HCT116 (cell line): Measurements from ENCODE around the gene SUPT3H. TPM values are rescaled to one million over a fixed set of nuclear protein-coding genes. Genes with fewer than 3 reads are reported as not detected.

Source experiments
- ATAC-seq: fragments of 200-7000 bp; cut with Tn5 transposase; 2 replicates; pipeline ENCODE4 v1.9.1; 2020; ENCODE audit warnings: mild to moderate bottlenecking, moderate library complexity
- BruUV-seq: library from RNA; stranded (reverse); fragments of 400-500 nt; replicated peaks from 2 replicates; lab custom pipeline; 2021; lab: Mats Ljungman, UMichigan
- CTCF ChIA-PET: fragments of 300-600 bp; sonication (Branson Sonifier 250); formaldehyde crosslinking; loops from one replicate; lab custom pipeline; 2021; ENCODE audit warnings: antibody characterized with exemption; lab: Charles Lee
- POLR2A ChIA-PET: fragments of 300-600, 350-600 bp; sonication (Branson Sonifier 250); formaldehyde crosslinking; loops from one replicate; lab custom pipeline; 2021; ENCODE audit warnings: antibody characterized with exemption; lab: Charles Lee
- RAD21 ChIA-PET, 2 experiments: fragments of 300-600 bp; sonication (Branson Sonifier 250); formaldehyde crosslinking; loops; one replicate each; lab custom pipeline; 2023; ENCODE audit warnings: low total read pairs in 2 of 2; ENCODE audit not compliant: uncharacterized antibody in 2 of 2, unreplicated experiment in 2 of 2, low non-redundant PET in 1 of 2; lab: Charles Lee
- DNase-seq: peaks from one replicate; pipeline ENCODE4 v3.0.0-alpha.2; 2010; ENCODE audit warnings: low read depth, low spot score
- H2AFZ ChIP-seq: fragments of 200-600 bp; shearing (Covaris generic), sonication (generic); 2 replicates; pipeline ENCODE4 v1.6.1; 2017; ENCODE audit warnings: low read depth, mixed run types, mixed read lengths, antibody characterized with exemption, low read length; ENCODE audit not compliant: poor library complexity, severe bottlenecking
- H3K27ac ChIP-seq: 2 replicates; pipeline ENCODE4 v1.5.1; 2012; ENCODE audit warnings: low read depth, low read length
- H3K27me3 ChIP-seq: fragments of 200-600 bp; sonication (generic); 2 replicates; pipeline ENCODE4 v1.6.1; 2016; ENCODE audit warnings: mixed run types, low read length, mixed read lengths; ENCODE audit not compliant: insufficient read depth
- H3K36me3 ChIP-seq, 2 experiments: fragments of 200-500 bp in 1 of 2; fragments of 200-600 bp in 1 of 2; sonication (Bioruptor generic) in 1 of 2; sonication (generic) in 1 of 2; 2 replicates each; pipeline versions ENCODE4 v1.5.1 to v1.6.1; 2014 to 2016; ENCODE audit warnings: low read length in 2 of 2, inconsistent platforms in 1 of 2, mixed read lengths in 1 of 2, mixed run types in 1 of 2; ENCODE audit not compliant: insufficient read depth in 2 of 2, control insufficient read depth in 1 of 2
- H3K4me1 ChIP-seq, 2 experiments: fragments of 200-600 bp in 1 of 2; sonication (generic) in 1 of 2; 2 replicates each; pipeline versions ENCODE4 v1.5.1 to v1.6.1; 2012 to 2017; ENCODE audit warnings: low read length in 2 of 2, inconsistent platforms in 1 of 2, mild to moderate bottlenecking in 1 of 2, mixed read lengths in 1 of 2, mixed run types in 1 of 2, moderate library complexity in 1 of 2; ENCODE audit not compliant: insufficient read depth in 2 of 2, control insufficient read depth in 1 of 2
- H3K4me2 ChIP-seq: fragments of 200-600 bp; sonication (generic); 2 replicates; pipeline ENCODE4 v1.6.1; 2017; ENCODE audit warnings: mixed run types, low read length, mixed read lengths
- H3K4me3 ChIP-seq, 2 experiments: fragments of 200-600 bp in 1 of 2; sonication (generic) in 1 of 2; replicated peaks in 1 of 2; 2 replicates each; pipeline ENCODE4 v1.5.1; 2011 to 2016; ENCODE audit warnings: low read length in 2 of 2, control low read depth in 1 of 2, low read depth in 1 of 2, mild to moderate bottlenecking in 1 of 2, mixed read lengths in 1 of 2, mixed run types in 1 of 2
- H3K79me2 ChIP-seq: fragments of 200-600 bp; sonication (generic); 2 replicates; pipeline ENCODE4 v1.6.1; 2017; ENCODE audit warnings: mild to moderate bottlenecking, mixed run types, low read length, moderate library complexity, mixed read lengths; ENCODE audit not compliant: insufficient read depth
- H3K9ac ChIP-seq: fragments of 200-600 bp; sonication (generic); 2 replicates; pipeline ENCODE4 v1.6.1; 2016; ENCODE audit warnings: low read length, mixed read lengths
- H3K9me2 ChIP-seq: fragments of 200-600 bp; sonication (generic), shearing (Covaris generic); 2 replicates; pipeline ENCODE4 v1.6.1; 2017; ENCODE audit warnings: mixed run types, mild to moderate bottlenecking, moderate library complexity; ENCODE audit not compliant: insufficient read depth
- H3K9me3 ChIP-seq, 2 experiments: fragments of 200-500 bp in 1 of 2; fragments of 200-600 bp in 1 of 2; sonication (Bioruptor generic) in 1 of 2; sonication (generic) in 1 of 2; 2 replicates each; pipeline ENCODE4 v1.6.1; 2014 to 2017; ENCODE audit warnings: low read length in 2 of 2, mixed read lengths in 2 of 2, inconsistent platforms in 1 of 2, low read depth in 1 of 2, mild to moderate bottlenecking in 1 of 2, mixed run types in 1 of 2, moderate library complexity in 1 of 2; ENCODE audit not compliant: control insufficient read depth in 1 of 2, insufficient read depth in 1 of 2
- H4K20me1 ChIP-seq: fragments of 200-600 bp; sonication (generic), shearing (Covaris generic); 2 replicates; pipeline ENCODE4 v1.6.1; 2017; ENCODE audit warnings: mixed run types, mild to moderate bottlenecking, moderate library complexity; ENCODE audit not compliant: insufficient read depth
- CBX3 ChIP-seq: IDR thresholded peaks from 2 replicates; pipeline ENCODE4 v1.6.1; 2012; ENCODE audit warnings: low read depth
- CEBPB ChIP-seq: IDR thresholded peaks from 2 replicates; pipeline ENCODE4 v1.6.1; 2012; ENCODE audit warnings: low read depth
- CTCF ChIP-seq, 3 experiments: fragments of 200-600 bp in 1 of 3; sonication (generic) in 1 of 3; IDR thresholded peaks in 2 of 3; conservative IDR thresholded peaks in 1 of 3; 2 replicates each; pipeline ENCODE4 v1.5.1; 2012 to 2017; ENCODE audit warnings: low read depth in 2 of 3, low read length in 2 of 3, antibody characterized with exemption in 1 of 3, borderline replicate concordance in 1 of 3, control low read depth in 1 of 3, mild to moderate bottlenecking in 1 of 3, mixed read lengths in 1 of 3, mixed run types in 1 of 3, moderate library complexity in 1 of 3; ENCODE audit not compliant: insufficient read depth in 1 of 3
- EGR1 ChIP-seq: IDR thresholded peaks from 2 replicates; pipeline ENCODE4 v1.6.1; 2012; ENCODE audit warnings: low read depth
- ELF1 ChIP-seq: IDR thresholded peaks from 2 replicates; pipeline ENCODE4 v1.6.1; 2012; ENCODE audit warnings: low read depth, borderline replicate concordance
- FOSL1 ChIP-seq: IDR thresholded peaks from 2 replicates; pipeline ENCODE4 v1.6.1; 2012; ENCODE audit warnings: low read depth
- POLR2A ChIP-seq: IDR thresholded peaks from 2 replicates; pipeline ENCODE4 v1.7.0; 2011; ENCODE audit warnings: borderline replicate concordance; ENCODE audit not compliant: insufficient read depth, insufficient read length; ENCODE audit errors: extremely low read depth
- POLR2AphosphoS5 ChIP-seq: IDR thresholded peaks from 2 replicates; pipeline ENCODE4 v1.6.1; 2011; ENCODE audit warnings: mild to moderate bottlenecking, low read depth, low read length, moderate library complexity
- SIN3A ChIP-seq: IDR thresholded peaks from 2 replicates; pipeline ENCODE4 v1.6.1; 2012; ENCODE audit warnings: low read depth
- SP1 ChIP-seq: IDR thresholded peaks from 2 replicates; pipeline ENCODE4 v1.6.1; 2012; ENCODE audit warnings: low read depth
- SRF ChIP-seq: IDR thresholded peaks from 2 replicates; pipeline ENCODE4 v1.6.1; 2012; ENCODE audit warnings: low read depth
- ZBTB33 ChIP-seq: IDR thresholded peaks from 2 replicates; pipeline ENCODE4 v1.6.1; 2011; ENCODE audit warnings: mild to moderate bottlenecking, low read length, moderate library complexity; ENCODE audit not compliant: insufficient replicate concordance; ENCODE audit errors: extremely low read depth
- ZFX ChIP-seq: fragments of 450-650 bp; IDR thresholded peaks from 2 replicates; pipeline ENCODE4 v1.6.1; 2017
- intact Hi-C: fragments of 100-400 bp; cut with micrococcal nuclease; formaldehyde crosslinking; loops from 2 replicates; pipeline ENCODE4 v1.10.0; 2022
- total RNA-seq: library from RNA; stranded (reverse); gene quantifications from one replicate; pipeline ENCODE4 v1.2.1, GENCODE V29; 2021; ENCODE audit not compliant: unreplicated experiment
- TF ChIP-seq, protein P1 (sequence below): IDR thresholded peaks from 2 replicates; pipeline ENCODE4 v1.6.1; 2012; ENCODE audit warnings: low read depth

Gene SUPT3H
- total RNA-seq, 1 experiment from 2014 or later: 7.4 TPM

- ChIA-PET RAD21 (no interaction called here), CTCF (no interaction called here), POLR2A (no interaction called here)
- intact Hi-C loops: no loop called here
- H3K4me1 ChIP-seq: no peaks in the 10 kb centered on the region
- H3K4me2 ChIP-seq: no peak overlapping the region
- no peaks in the 10 kb centered on the region for H4K20me1 ChIP-seq
- no peak for TF ChIP-seq CEBPB
- TF ChIP-seq ELF1: no peak
- no peak for TF ChIP-seq EGR1
- TF ChIP-seq, protein P1, sequence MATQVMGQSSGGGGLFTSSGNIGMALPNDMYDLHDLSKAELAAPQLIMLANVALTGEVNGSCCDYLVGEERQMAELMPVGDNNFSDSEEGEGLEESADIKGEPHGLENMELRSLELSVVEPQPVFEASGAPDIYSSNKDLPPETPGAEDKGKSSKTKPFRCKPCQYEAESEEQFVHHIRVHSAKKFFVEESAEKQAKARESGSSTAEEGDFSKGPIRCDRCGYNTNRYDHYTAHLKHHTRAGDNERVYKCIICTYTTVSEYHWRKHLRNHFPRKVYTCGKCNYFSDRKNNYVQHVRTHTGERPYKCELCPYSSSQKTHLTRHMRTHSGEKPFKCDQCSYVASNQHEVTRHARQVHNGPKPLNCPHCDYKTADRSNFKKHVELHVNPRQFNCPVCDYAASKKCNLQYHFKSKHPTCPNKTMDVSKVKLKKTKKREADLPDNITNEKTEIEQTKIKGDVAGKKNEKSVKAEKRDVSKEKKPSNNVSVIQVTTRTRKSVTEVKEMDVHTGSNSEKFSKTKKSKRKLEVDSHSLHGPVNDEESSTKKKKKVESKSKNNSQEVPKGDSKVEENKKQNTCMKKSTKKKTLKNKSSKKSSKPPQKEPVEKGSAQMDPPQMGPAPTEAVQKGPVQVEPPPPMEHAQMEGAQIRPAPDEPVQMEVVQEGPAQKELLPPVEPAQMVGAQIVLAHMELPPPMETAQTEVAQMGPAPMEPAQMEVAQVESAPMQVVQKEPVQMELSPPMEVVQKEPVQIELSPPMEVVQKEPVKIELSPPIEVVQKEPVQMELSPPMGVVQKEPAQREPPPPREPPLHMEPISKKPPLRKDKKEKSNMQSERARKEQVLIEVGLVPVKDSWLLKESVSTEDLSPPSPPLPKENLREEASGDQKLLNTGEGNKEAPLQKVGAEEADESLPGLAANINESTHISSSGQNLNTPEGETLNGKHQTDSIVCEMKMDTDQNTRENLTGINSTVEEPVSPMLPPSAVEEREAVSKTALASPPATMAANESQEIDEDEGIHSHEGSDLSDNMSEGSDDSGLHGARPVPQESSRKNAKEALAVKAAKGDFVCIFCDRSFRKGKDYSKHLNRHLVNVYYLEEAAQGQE: no peak
- TF ChIP-seq CTCF (IDR thresholded peaks at IDR 0.05 in 2 of 3, conservative IDR thresholded peaks at IDR 0.05 in 1 of 3; ENCODE audit: borderline replicate concordance in 1 of 3, insufficient read depth in 1 of 3, low read depth in 2 of 3, low read length in 2 of 3): no peak
- TF ChIP-seq CBX3: no peak
- no peak for TF ChIP-seq FOSL1
- no peak for TF ChIP-seq SRF
- no peak for TF ChIP-seq POLR2AphosphoS5
- no peak for TF ChIP-seq SIN3A
- no peak for TF ChIP-seq ZBTB33
- no peak for TF ChIP-seq ZFX
- TF ChIP-seq SP1: no peak
- no peak for TF ChIP-seq POLR2A
- BruUV-seq: no TSS peak
- no peaks in the 10 kb centered on the region for H3K9me2 ChIP-seq
- H3K27me3 ChIP-seq: no peaks in the 10 kb centered on the region
- ATAC-seq: no peak
- no peak for DNase-seq
- no peak overlapping the region for H2AFZ ChIP-seq
- H3K9me3 ChIP-seq: no peaks in the 10 kb centered on the region
- no peaks in the 10 kb centered on the region for H3K79me2 ChIP-seq
- H3K4me3 ChIP-seq: no peak overlapping the region
- H3K27ac ChIP-seq: no peak overlapping the region
- H3K36me3 ChIP-seq: no peaks in the 10 kb centered on the region
- no peak overlapping the region for H3K9ac ChIP-seq
These were observed 32.8 kb downstream of the SUPT3H start for GRCh38 chr6:45344900-45345299.
